Brain microvascular endothelial cell (primary cell): Measurements from ENCODE around the gene AURKA.
"Not testable (repeated sequence)": the region's sequence is repeated elsewhere in the genome, so short reads cannot be mapped to it uniquely, and the experiment has no call there.

Source experiments
- DNase-seq: peaks from one replicate; pipeline ENCODE4 v3.0.0-alpha.2; 2020
- H3K27ac ChIP-seq: fragments of 250-450 bp; sonication (Bioruptor Pico); 2 replicates; pipeline ENCODE4 v1.5.1; 2020; ENCODE audit warnings: mild to moderate bottlenecking, moderate library complexity
- H3K27me3 ChIP-seq: fragments of 250-450 bp; sonication (Bioruptor Pico); replicated peaks from 2 replicates; pipeline ENCODE4 v1.5.1; 2020; ENCODE audit warnings: mild to moderate bottlenecking
- H3K36me3 ChIP-seq: fragments of 250-450 bp; sonication (Bioruptor Pico); replicated peaks from 2 replicates; pipeline ENCODE4 v1.5.1; 2020; ENCODE audit warnings: mild to moderate bottlenecking
- H3K4me3 ChIP-seq: 2 replicates; pipeline ENCODE4 v1.5.1; 2011; ENCODE audit warnings: low read depth, mild to moderate bottlenecking, control low read depth, low read length, moderate library complexity
- CTCF ChIP-seq: IDR thresholded peaks from 2 replicates; pipeline ENCODE4 v1.5.1; 2011; ENCODE audit warnings: low read depth, mild to moderate bottlenecking, moderate library complexity, low read length, control low read depth, inconsistent platforms; ENCODE audit errors: missing control alignments
- in situ Hi-C: cut with HindIII; loops from 2 replicates; pipeline ENCODE4 v1.10.0; 2017; ENCODE audit warnings: low sequenced_read_pairs, low pct_ligation_motif_present

Gene AURKA

GRCh38 chr20:56345911-56346310 is 46.1 kb downstream of the AURKA start:
- no peak for DNase-seq
- TF ChIP-seq CTCF, result no peak
- Histone ChIP-seq H3K27ac (no peak overlapping the region), H3K36me3 (no peaks in the 10 kb centered on the region), H3K27me3 (peaks cover 16% of the 10 kb centered on the region), H3K4me3 (no peak overlapping the region)
- in situ Hi-C loops, result no loop called here

DNA sequence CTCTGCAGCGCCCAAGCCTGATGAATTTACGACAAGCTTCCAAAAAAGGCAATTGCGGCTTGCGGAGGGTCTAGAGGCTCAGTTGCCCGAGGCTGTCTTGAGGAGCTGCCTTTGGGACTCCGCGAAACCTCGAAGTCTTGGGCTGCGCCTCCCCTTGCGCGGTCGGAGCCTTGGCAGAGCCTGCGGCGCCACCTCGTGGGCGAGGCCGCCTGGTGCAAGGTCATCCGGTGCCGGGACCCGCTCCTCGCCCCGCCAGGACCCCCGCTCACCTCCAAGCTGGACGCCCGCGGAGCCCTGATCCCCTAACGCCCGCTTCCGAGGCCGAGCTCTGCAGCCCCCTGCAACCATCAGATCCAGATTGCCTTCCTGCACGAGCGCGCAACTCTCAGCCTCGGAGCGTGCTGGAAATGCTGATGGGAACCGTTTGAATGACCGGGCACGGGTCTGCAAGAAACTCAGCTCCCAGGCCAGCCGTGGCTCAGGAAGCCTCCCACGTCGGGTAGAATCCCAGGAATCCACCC is 48.1 kb downstream of the AURKA start:
- peak; percentile 11 for DNase-seq
- peak; percentile 73 for TF ChIP-seq CTCF

GRCh38 chr20:56342783-56343182 is 49.2 kb downstream of the AURKA start:
- no peak for DNase-seq
- in situ Hi-C loops, result no loop called here
- Histone ChIP-seq H3K27ac (no peak overlapping the region), H3K4me3 (no peak overlapping the region), H3K36me3 (no peaks in the 10 kb centered on the region), H3K27me3 (peaks cover 13% of the 10 kb centered on the region)
- TF ChIP-seq CTCF, result no peak

More for the DNA sequence above, 48.1 kb downstream of the AURKA start:
- H3K27me3 ChIP-seq, result peaks cover 16% of the 10 kb centered on the region
- H3K27ac ChIP-seq, result no peak overlapping the region
- peak overlapping the region; percentile 20 for H3K4me3 ChIP-seq
- in situ Hi-C loops, result no loop called here
- no peaks in the 10 kb centered on the region for H3K36me3 ChIP-seq

- H3K4me3 ChIP-seq, DNase-seq, H3K36me3 ChIP-seq, H3K27me3 ChIP-seq, H3K27ac ChIP-seq, in situ Hi-C loops: not testable (repeated sequence)
Observed at GRCh38 chr20:56336709-56337108, 55.3 kb downstream of the AURKA start.

- H3K27ac ChIP-seq, result no peak overlapping the region
- H3K36me3 ChIP-seq, result no peaks in the 10 kb centered on the region
- no peak for TF ChIP-seq CTCF
- no peak overlapping the region for H3K4me3 ChIP-seq
- no peaks in the 10 kb centered on the region for H3K27me3 ChIP-seq
- in situ Hi-C loops, result no loop called here
- DNase-seq, result peak; percentile 29
Observed at GRCh38 chr20:56328861-56329260, 63.2 kb downstream of the AURKA start.

- Histone ChIP-seq H3K27ac (no peak overlapping the region), H3K4me3 (no peak overlapping the region), H3K27me3 (no peaks in the 10 kb centered on the region), H3K36me3 (no peaks in the 10 kb centered on the region)
- TF ChIP-seq CTCF, result no peak
- no peak for DNase-seq
- in situ Hi-C loops, result no loop called here
Observed at GRCh38 chr20:56324806-56325205, 67.2 kb downstream of the AURKA start.
